K562 (cell line): ENCODE measurements around the gene DHX36. TPM values are rescaled to one million over a fixed set of nuclear protein-coding genes. Genes with fewer than 3 reads are reported as not detected.

Experiments used
- COPS2 ChIP-seq: fragments of 450-650 bp; conservative IDR thresholded peaks from 2 replicates; pipeline ENCODE4 v1.6.1; 2016; ENCODE audit warnings: mild to moderate bottlenecking, moderate library complexity
- NFIX ChIP-seq: fragments of 250-450 bp; sonication (Bioruptor Pico); IDR thresholded peaks from 2 replicates; pipeline ENCODE4 v1.4.0; 2020; ENCODE audit warnings: low read depth, mild to moderate bottlenecking, moderate library complexity
- UBTF ChIP-seq, 2 experiments: IDR thresholded peaks; 2 replicates each; pipeline ENCODE4 v1.6.1; 2012; ENCODE audit warnings: improper control_type of control experiment in 2 of 2, low read depth in 2 of 2, low read length in 2 of 2, borderline replicate concordance in 1 of 2
- polyA plus RNA-seq, 8 experiments: library from polyadenylated mRNA; depleted of rRNA in 4 of 8; stranded (reverse) in 5 of 8; unstranded in 3 of 8; fragments of >200 nt; fragmentation: Nextera tagmentation in 2 of 8; fragmentation: Illumina TruSeq in 1 of 8; extraction: Ambion mirVana in 2 of 8; extraction: Trizol in 1 of 8; gene quantifications; 2 replicates each; pipeline versions ENCODE4 v1.2.1 to v1.2.3, GENCODE V29; 2011 to 2014; ENCODE audit warnings: inconsistent platforms in 1 of 8, missing spikeins in 1 of 8
- total RNA-seq, 7 experiments: library from RNA; depleted of rRNA in 6 of 7; stranded (reverse); fragments of >200 nt in 6 of 7; fragmentation: Illumina TruSeq in 2 of 7; extraction: Trizol in 2 of 7; gene quantifications; 2 replicates each; pipeline versions ENCODE4 v1.2.1 to v1.2.3, GENCODE V29; 2011 to 2021; ENCODE audit warnings: low replicate concordance in 1 of 7
- TF ChIP-seq, protein P1 (sequence below): fragments of 200-600 bp; sonication (generic); IDR thresholded peaks from one replicate; pipeline ENCODE4 v1.6.1; 2012; ENCODE audit warnings: mild to moderate bottlenecking, low read depth, low read length, inconsistent platforms

Gene DHX36
- total and polyA plus RNA-seq, 9 of the 15 experiments (the other 6 are each of a cell fraction or from before 2014, with no cell fraction given) = 44.3 to 98.7 (median 57.0) TPM

DNA sequence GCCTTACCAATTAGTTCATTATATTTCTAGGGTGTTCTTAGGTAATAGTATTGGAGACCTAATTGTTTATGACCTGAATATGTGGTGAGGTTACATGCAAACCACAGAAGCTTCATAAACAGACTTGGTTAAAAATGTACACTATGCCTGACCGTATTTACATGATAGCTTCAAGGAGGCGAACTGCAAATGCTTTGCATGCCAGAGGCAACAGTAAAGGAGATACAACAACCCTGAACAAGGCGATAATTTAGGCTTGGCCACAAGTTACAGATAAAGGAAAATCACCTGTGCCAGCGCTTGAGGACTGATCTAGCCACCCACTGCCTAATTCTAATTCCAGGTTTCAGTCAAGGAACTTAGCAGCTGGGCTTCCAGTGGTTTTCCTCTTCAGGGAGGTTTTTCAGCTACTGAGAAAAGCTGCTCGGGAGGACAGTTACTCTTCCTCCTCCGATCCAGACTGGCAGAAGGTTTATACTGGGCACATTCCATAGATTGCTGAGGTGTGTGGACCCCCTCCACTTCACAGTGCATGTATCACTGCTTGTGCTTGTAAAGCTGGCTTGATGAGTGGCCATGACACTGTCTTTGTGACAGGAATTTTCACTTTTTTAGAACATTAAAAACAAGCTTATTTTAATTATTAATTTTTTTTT, 95.6 kb downstream of the DHX36 start (continued):
- TF ChIP-seq, protein P1, sequence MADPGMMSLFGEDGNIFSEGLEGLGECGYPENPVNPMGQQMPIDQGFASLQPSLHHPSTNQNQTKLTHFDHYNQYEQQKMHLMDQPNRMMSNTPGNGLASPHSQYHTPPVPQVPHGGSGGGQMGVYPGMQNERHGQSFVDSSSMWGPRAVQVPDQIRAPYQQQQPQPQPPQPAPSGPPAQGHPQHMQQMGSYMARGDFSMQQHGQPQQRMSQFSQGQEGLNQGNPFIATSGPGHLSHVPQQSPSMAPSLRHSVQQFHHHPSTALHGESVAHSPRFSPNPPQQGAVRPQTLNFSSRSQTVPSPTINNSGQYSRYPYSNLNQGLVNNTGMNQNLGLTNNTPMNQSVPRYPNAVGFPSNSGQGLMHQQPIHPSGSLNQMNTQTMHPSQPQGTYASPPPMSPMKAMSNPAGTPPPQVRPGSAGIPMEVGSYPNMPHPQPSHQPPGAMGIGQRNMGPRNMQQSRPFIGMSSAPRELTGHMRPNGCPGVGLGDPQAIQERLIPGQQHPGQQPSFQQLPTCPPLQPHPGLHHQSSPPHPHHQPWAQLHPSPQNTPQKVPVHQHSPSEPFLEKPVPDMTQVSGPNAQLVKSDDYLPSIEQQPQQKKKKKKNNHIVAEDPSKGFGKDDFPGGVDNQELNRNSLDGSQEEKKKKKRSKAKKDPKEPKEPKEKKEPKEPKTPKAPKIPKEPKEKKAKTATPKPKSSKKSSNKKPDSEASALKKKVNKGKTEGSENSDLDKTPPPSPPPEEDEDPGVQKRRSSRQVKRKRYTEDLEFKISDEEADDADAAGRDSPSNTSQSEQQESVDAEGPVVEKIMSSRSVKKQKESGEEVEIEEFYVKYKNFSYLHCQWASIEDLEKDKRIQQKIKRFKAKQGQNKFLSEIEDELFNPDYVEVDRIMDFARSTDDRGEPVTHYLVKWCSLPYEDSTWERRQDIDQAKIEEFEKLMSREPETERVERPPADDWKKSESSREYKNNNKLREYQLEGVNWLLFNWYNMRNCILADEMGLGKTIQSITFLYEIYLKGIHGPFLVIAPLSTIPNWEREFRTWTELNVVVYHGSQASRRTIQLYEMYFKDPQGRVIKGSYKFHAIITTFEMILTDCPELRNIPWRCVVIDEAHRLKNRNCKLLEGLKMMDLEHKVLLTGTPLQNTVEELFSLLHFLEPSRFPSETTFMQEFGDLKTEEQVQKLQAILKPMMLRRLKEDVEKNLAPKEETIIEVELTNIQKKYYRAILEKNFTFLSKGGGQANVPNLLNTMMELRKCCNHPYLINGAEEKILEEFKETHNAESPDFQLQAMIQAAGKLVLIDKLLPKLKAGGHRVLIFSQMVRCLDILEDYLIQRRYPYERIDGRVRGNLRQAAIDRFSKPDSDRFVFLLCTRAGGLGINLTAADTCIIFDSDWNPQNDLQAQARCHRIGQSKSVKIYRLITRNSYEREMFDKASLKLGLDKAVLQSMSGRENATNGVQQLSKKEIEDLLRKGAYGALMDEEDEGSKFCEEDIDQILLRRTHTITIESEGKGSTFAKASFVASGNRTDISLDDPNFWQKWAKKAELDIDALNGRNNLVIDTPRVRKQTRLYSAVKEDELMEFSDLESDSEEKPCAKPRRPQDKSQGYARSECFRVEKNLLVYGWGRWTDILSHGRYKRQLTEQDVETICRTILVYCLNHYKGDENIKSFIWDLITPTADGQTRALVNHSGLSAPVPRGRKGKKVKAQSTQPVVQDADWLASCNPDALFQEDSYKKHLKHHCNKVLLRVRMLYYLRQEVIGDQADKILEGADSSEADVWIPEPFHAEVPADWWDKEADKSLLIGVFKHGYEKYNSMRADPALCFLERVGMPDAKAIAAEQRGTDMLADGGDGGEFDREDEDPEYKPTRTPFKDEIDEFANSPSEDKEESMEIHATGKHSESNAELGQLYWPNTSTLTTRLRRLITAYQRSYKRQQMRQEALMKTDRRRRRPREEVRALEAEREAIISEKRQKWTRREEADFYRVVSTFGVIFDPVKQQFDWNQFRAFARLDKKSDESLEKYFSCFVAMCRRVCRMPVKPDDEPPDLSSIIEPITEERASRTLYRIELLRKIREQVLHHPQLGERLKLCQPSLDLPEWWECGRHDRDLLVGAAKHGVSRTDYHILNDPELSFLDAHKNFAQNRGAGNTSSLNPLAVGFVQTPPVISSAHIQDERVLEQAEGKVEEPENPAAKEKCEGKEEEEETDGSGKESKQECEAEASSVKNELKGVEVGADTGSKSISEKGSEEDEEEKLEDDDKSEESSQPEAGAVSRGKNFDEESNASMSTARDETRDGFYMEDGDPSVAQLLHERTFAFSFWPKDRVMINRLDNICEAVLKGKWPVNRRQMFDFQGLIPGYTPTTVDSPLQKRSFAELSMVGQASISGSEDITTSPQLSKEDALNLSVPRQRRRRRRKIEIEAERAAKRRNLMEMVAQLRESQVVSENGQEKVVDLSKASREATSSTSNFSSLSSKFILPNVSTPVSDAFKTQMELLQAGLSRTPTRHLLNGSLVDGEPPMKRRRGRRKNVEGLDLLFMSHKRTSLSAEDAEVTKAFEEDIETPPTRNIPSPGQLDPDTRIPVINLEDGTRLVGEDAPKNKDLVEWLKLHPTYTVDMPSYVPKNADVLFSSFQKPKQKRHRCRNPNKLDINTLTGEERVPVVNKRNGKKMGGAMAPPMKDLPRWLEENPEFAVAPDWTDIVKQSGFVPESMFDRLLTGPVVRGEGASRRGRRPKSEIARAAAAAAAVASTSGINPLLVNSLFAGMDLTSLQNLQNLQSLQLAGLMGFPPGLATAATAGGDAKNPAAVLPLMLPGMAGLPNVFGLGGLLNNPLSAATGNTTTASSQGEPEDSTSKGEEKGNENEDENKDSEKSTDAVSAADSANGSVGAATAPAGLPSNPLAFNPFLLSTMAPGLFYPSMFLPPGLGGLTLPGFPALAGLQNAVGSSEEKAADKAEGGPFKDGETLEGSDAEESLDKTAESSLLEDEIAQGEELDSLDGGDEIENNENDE = no peak
- no peak for TF ChIP-seq NFIX (CRISPR knock-in tag)
- no peak for TF ChIP-seq COPS2
- TF ChIP-seq UBTF (IDR thresholded peaks at IDR 0.05; ENCODE audit: borderline replicate concordance in 1 of 2, low read depth in 2 of 2, low read length in 2 of 2) = no peak
